Testis (tissue), 3 donors: ENCODE data around the gene C14orf93. TPM values are rescaled to one million over a fixed set of nuclear protein-coding genes. Genes with fewer than 3 reads are reported as not detected.
A peak's percentile ranks its signal among the peaks of the same experiment; 100 is the strongest.

Experiments used
- DNase-seq: peaks from one replicate; pipeline ENCODE4 v3.0.0-alpha.2; 2019
- H3K27ac ChIP-seq, 2 donors: fragments of 200-600 bp; sonication (generic); one replicate each; pipeline ENCODE4 v1.5.1; 2019
- H3K27me3 ChIP-seq: fragments of 200-600 bp; sonication (generic); one replicate; pipeline ENCODE4 v1.5.1; 2019
- H3K36me3 ChIP-seq: fragments of 200-600 bp; sonication (generic); one replicate; pipeline ENCODE4 v1.5.1; 2017; ENCODE audit warnings: low read depth; ENCODE audit errors: missing control alignments
- H3K4me1 ChIP-seq: fragments of 200-600 bp; sonication (generic); one replicate; pipeline ENCODE4 v1.5.1; 2019
- H3K4me3 ChIP-seq, 2 donors: fragments of 200-600 bp; sonication (generic); one replicate each; pipeline ENCODE4 v1.5.1; 2017 to 2019
- H3K9me3 ChIP-seq: fragments of 200-600 bp; sonication (generic); one replicate; pipeline ENCODE4 v1.5.1; 2017
- CTCF ChIP-seq, 3 experiments: fragments of 450-650 bp in 2 of 3; fragments of 200-600 bp in 1 of 3; sonication (generic) in 1 of 3; IDR thresholded peaks; one replicate each; pipeline ENCODE4 v1.5.1; 2016 to 2019; ENCODE audit warnings: antibody characterized with exemption in 3 of 3, mild to moderate bottlenecking in 2 of 3, moderate library complexity in 1 of 3
- POLR2A ChIP-seq: fragments of 450-650 bp; IDR thresholded peaks from one replicate; pipeline ENCODE4 v1.6.1; 2017; ENCODE audit warnings: antibody characterized with exemption, mild to moderate bottlenecking, moderate library complexity
- WGBS, 2 donors: methylation state at CpG; one replicate each; pipeline ENCODE4 v1.1.5; 2018; 5-methylcytosine and 5-hydroxymethylcytosine counted together
- intact Hi-C: fragments of 100-400 bp; cut with DNase I; formaldehyde crosslinking; loops from one replicate; pipeline ENCODE4 v1.15.1; 2023; ENCODE audit warnings: low total_unique reads
- polyA plus RNA-seq: library from polyadenylated mRNA; stranded (reverse); fragments of 350-450 nt; fragmentation: Illumina TruSeq; extraction: RNeasy Lipid Tissue Mini Kit (QIAGEN cat#74804); gene quantifications from one replicate; pipeline ENCODE4 v1.2.3, GENCODE V29; 2014; ENCODE audit warnings: low read depth, low replicate concordance; ENCODE audit not compliant: insufficient read depth
- total RNA-seq, 2 donors: library from RNA; depleted of rRNA; stranded (reverse); fragments of >200 nt; gene quantifications; one replicate each; pipeline ENCODE4 v1.2.3, GENCODE V29; 2016

The C14orf93 gene
- total and polyA plus RNA-seq, 3 donors from 2014 or later, result 4.5 to 17.5 (median 12.5) TPM

GRCh38 chr14:23056956-23057756, 47.2 kb upstream of the C14orf93 start, which contains the start of gene CDH24:
Gene CDH24 (minus strand): TSS chr14:23057520. CDS start chr14:23055733, 1,787 bp downstream.
- Histone ChIP-seq H3K27ac (peak within 1 kb of the TSS in 1 of 2 donors; percentile 59), H3K4me1 (peaks cover 13% of the 10 kb centered on the region), H3K36me3 (no peaks in the 10 kb centered on the region), H3K9me3 (no peaks in the 10 kb centered on the region), H3K27me3 (no peaks in the 10 kb centered on the region), H3K4me3 (peak within 1 kb of the TSS; percentile 68 to 70)
- no peak for TF ChIP-seq CTCF (IDR thresholded peaks at IDR 0.05)
- TF ChIP-seq POLR2A, result no peak
- intact Hi-C loops, result loop anchor here (5.0 kb wide), 1 partner anchor 70 kb away; no protein-coding TSS in a partner anchor
- 4 to 8% methylated on average over 16 to 33 of the region's 73 CpGs for WGBS, 2 donors
- DNase-seq, result peak; percentile 75

GRCh38 chr14:23056145-23056955, 46.4 kb upstream of the C14orf93 start:
- peak overlapping the region in 1 of 2 donors; percentile 70 for H3K4me3 ChIP-seq
- no peaks in the 10 kb centered on the region for H3K9me3 ChIP-seq
- intact Hi-C loops, result loop anchor here (5.0 kb wide), 1 partner anchor 69 kb away; no protein-coding TSS in a partner anchor
- no peaks in the 10 kb centered on the region for H3K36me3 ChIP-seq
- no peak overlapping the region for H3K27ac ChIP-seq
- DNase-seq, result peak; percentile 71
- peaks cover 10% of the 10 kb centered on the region for H3K4me1 ChIP-seq
- no peak for TF ChIP-seq POLR2A
- peak; percentile 28 to 53 (median 52) for TF ChIP-seq CTCF (IDR thresholded peaks at IDR 0.05)
- H3K27me3 ChIP-seq, result no peaks in the 10 kb centered on the region
- 12 to 17% methylated on average over 16 to 17 of the region's 17 CpGs for WGBS, 2 donors

GRCh38 chr14:23055621-23056144, 45.7 kb upstream of the C14orf93 start:
- TF ChIP-seq POLR2A (no peak), CTCF (IDR thresholded peaks at IDR 0.05) (no peak)
- H3K27me3 ChIP-seq, result no peaks in the 10 kb centered on the region
- no peaks in the 10 kb centered on the region for H3K9me3 ChIP-seq
- no peak overlapping the region for H3K27ac ChIP-seq
- 60 to 63% methylated on average over 1 to 6 of the region's 6 CpGs for WGBS, 2 donors
- DNase-seq, result no peak
- peaks cover 10% of the 10 kb centered on the region for H3K4me1 ChIP-seq
- intact Hi-C loops, result loop anchor here (5.0 kb wide), 1 partner anchor 68 kb away; no protein-coding TSS in a partner anchor
- no peaks in the 10 kb centered on the region for H3K36me3 ChIP-seq
- H3K4me3 ChIP-seq, result no peak overlapping the region

GRCh38 chr14:23055147-23055550, 45.2 kb upstream of the C14orf93 start:
- intact Hi-C loops, result loop anchor here (5.0 kb wide), 1 partner anchor 68 kb away; no protein-coding TSS in a partner anchor
- Histone ChIP-seq H3K27ac (no peak overlapping the region), H3K27me3 (no peaks in the 10 kb centered on the region), H3K9me3 (no peaks in the 10 kb centered on the region), H3K4me1 (peaks cover 10% of the 10 kb centered on the region), H3K4me3 (no peak overlapping the region), H3K36me3 (no peaks in the 10 kb centered on the region)
- 94 to 97% methylated on average over 12 of the region's 12 CpGs for WGBS, 2 donors
- TF ChIP-seq CTCF (IDR thresholded peaks at IDR 0.05), result no peak
- TF ChIP-seq POLR2A, result no peak
- DNase-seq, result no peak
